Stomach (tissue), 9 donors: ENCODE data around the gene CXCL17. TPM values are rescaled to one million over a fixed set of nuclear protein-coding genes. Genes with fewer than 3 reads are reported as not detected.

Experiments
- DNase-seq, 2 donors: peaks; one replicate each; pipeline versions ENCODE4 v3.0.0 to v3.0.0-alpha.2; 2013 to 2019
- H3K27ac ChIP-seq, 5 donors: fragments of 200-600 bp in 4 of 5; sonication (generic) in 4 of 5; one replicate each; pipeline ENCODE4 v1.5.1; 2013 to 2019; ENCODE audit warnings: mild to moderate bottlenecking in 1 of 5, moderate library complexity in 1 of 5
- H3K27me3 ChIP-seq, 3 donors: fragments of 200-600 bp; sonication (generic); one replicate each; pipeline ENCODE4 v1.5.1; 2017 to 2019; ENCODE audit warnings: mixed run types in 1 of 3
- H3K36me3 ChIP-seq, 4 donors: fragments of 200-600 bp; sonication (generic); 1 replicate in 3 of 4; 2 replicates in 1 of 4; pipeline ENCODE4 v1.5.1; 2016 to 2019
- H3K4me1 ChIP-seq, 4 donors: fragments of 200-600 bp; sonication (generic); one replicate each; pipeline ENCODE4 v1.5.1; 2016 to 2019
- H3K4me3 ChIP-seq, 4 donors: fragments of 200-600 bp; sonication (generic) in 3 of 4; one replicate each; pipeline ENCODE4 v1.5.1; 2016 to 2019; ENCODE audit warnings: mild to moderate bottlenecking in 1 of 4
- H3K9me3 ChIP-seq, 4 donors: fragments of 200-600 bp; sonication (generic); one replicate each; pipeline ENCODE4 v1.5.1; 2016 to 2019
- EP300 ChIP-seq: sonication (generic); formaldehyde crosslinking; IDR thresholded peaks from one replicate; pipeline ENCODE4 v1.6.1; 2017; ENCODE audit warnings: antibody characterized with exemption
- POLR2A ChIP-seq, 4 donors: fragments of 450-650 bp; IDR thresholded peaks; one replicate each; pipeline ENCODE4 v1.6.1; 2016; ENCODE audit warnings: antibody characterized with exemption in 4 of 4, control low read depth in 2 of 4, mild to moderate bottlenecking in 1 of 4, moderate library complexity in 1 of 4
- POLR2AphosphoS5 ChIP-seq, 3 donors: sonication (generic); formaldehyde crosslinking; IDR thresholded peaks; one replicate each; pipeline ENCODE4 v1.6.1; 2016; ENCODE audit warnings: antibody characterized with exemption in 3 of 3
- WGBS, 5 donors: extraction: QIAGEN DNeasy Blood & Tissue Kit in 3 of 5; methylation state at CpG; one replicate each; pipeline versions ENCODE4 v1.1.5 to v1.1.7; 2013 to 2018; 5-methylcytosine and 5-hydroxymethylcytosine counted together
- intact Hi-C: fragments of 100-400 bp; cut with DNase I; formaldehyde crosslinking; loops from one replicate; pipeline ENCODE4 v1.15.1; 2023; ENCODE audit warnings: low total_unique reads
- polyA plus RNA-seq, 3 donors: library from polyadenylated mRNA; stranded (reverse); fragments of 200-250 nt; gene quantifications; one replicate each; pipeline ENCODE4 v1.2.3, GENCODE V29; 2013
- total RNA-seq, 5 donors: library from RNA; depleted of rRNA; stranded (reverse); fragments of >200 nt; gene quantifications; one replicate each; pipeline versions ENCODE4 v1.1.0 to v1.2.3, GENCODE V29; 2014 to 2016
- TF ChIP-seq, protein P1 (sequence below), 7 experiments: fragments of 450-650 bp in 4 of 7; fragments of 200-600 bp in 3 of 7; sonication (generic) in 3 of 7; IDR thresholded peaks; one replicate each; pipeline ENCODE4 v1.5.1; 2016 to 2019; ENCODE audit warnings: antibody characterized with exemption in 7 of 7, control low read depth in 2 of 7, mild to moderate bottlenecking in 1 of 7
- donor health status: healthy with polysubstance abuse.
- donor health status: Bipolar disorder and iron deficiency.
- donor health status: healthy.

CXCL17 gene
- total and polyA plus RNA-seq, 8 donors, result 7.6 to 518 (median 107) TPM; not detected in 1

GRCh38 chr19:42412227-42412626 is 30.5 kb downstream of the CXCL17 start:
- peaks cover 0 to 14% (median 7%) of the 10 kb centered on the region in 4 donors for H3K4me1 ChIP-seq
- TF ChIP-seq POLR2AphosphoS5 (IDR thresholded peaks at IDR 0.05) (no peak), EP300 (no peak), POLR2A (IDR thresholded peaks at IDR 0.05) (no peak)
- TF ChIP-seq, protein P1, sequence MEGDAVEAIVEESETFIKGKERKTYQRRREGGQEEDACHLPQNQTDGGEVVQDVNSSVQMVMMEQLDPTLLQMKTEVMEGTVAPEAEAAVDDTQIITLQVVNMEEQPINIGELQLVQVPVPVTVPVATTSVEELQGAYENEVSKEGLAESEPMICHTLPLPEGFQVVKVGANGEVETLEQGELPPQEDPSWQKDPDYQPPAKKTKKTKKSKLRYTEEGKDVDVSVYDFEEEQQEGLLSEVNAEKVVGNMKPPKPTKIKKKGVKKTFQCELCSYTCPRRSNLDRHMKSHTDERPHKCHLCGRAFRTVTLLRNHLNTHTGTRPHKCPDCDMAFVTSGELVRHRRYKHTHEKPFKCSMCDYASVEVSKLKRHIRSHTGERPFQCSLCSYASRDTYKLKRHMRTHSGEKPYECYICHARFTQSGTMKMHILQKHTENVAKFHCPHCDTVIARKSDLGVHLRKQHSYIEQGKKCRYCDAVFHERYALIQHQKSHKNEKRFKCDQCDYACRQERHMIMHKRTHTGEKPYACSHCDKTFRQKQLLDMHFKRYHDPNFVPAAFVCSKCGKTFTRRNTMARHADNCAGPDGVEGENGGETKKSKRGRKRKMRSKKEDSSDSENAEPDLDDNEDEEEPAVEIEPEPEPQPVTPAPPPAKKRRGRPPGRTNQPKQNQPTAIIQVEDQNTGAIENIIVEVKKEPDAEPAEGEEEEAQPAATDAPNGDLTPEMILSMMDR (IDR thresholded peaks at IDR 0.05), result no peak
- no peaks in the 10 kb centered on the region for H3K27me3 ChIP-seq
- no peak for DNase-seq
- intact Hi-C loops, result no loop called here
- H3K36me3 ChIP-seq, result peaks cover 0 to 22% (median 10%) of the 10 kb centered on the region in 4 donors
- H3K4me3 ChIP-seq, result no peak overlapping the region
- WGBS, 5 donors, result 34 to 93% (median 54%) methylated on average over 3 to 7 of the region's 7 CpGs
- no peaks in the 10 kb centered on the region for H3K9me3 ChIP-seq
- H3K27ac ChIP-seq, result no peak overlapping the region

DNA sequence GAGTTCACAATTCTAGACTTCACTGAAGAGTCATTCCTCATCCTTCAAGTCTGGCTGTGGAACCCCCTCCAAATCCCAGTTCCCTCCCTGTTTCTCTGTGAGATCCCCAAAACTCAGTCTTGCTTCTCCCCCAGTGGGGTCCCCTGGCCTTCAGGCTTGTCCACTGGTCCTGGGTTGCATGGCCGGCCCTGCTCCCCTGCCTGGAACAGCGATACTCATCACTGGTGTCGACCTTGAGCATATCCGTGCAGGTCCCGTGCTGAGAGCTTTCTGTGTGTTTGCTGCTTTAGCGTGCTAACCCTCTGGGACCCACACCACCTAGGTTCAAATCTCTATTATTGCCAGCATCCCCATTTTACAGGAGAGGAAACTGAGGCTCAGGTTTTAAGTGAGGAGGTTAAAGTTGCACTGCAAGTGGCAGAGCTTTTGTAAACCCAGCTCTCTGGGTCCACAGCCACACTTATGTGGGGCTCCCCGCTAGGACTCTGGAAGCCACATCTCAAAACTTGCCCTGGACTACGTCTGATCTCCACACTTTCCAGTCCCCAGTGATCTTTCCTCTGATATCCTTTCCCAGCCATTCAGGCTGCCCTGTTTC is 31.1 kb downstream of the CXCL17 start:
- no peak overlapping the region for H3K27ac ChIP-seq
- intact Hi-C loops, result no loop called here

GRCh38 chr19:42410371-42410770 is 32.4 kb downstream of the CXCL17 start:
- 92 to 96% (median 94%) methylated on average over 30 of the region's 30 CpGs for WGBS, 5 donors
- no peak overlapping the region for H3K27ac ChIP-seq
- H3K4me1 ChIP-seq, result peaks cover 0 to 14% (median 7%) of the 10 kb centered on the region in 4 donors
- intact Hi-C loops, result no loop called here
- H3K27me3 ChIP-seq, result no peaks in the 10 kb centered on the region
- DNase-seq, result no peak
- TF ChIP-seq, protein P1 (IDR thresholded peaks at IDR 0.05), result no peak
- TF ChIP-seq EP300 (no peak), POLR2AphosphoS5 (IDR thresholded peaks at IDR 0.05) (no peak), POLR2A (IDR thresholded peaks at IDR 0.05) (no peak)
- H3K9me3 ChIP-seq, result no peaks in the 10 kb centered on the region
- H3K4me3 ChIP-seq, result no peak overlapping the region
- H3K36me3 ChIP-seq, result peaks cover 0 to 33% (median 16%) of the 10 kb centered on the region in 4 donors

More for the DNA sequence above, 31.1 kb downstream of the CXCL17 start:
- no peak overlapping the region for H3K4me3 ChIP-seq
- TF ChIP-seq, protein P1 (IDR thresholded peaks at IDR 0.05), result no peak
- TF ChIP-seq EP300 (no peak), POLR2A (IDR thresholded peaks at IDR 0.05) (no peak), POLR2AphosphoS5 (IDR thresholded peaks at IDR 0.05) (no peak)
- no peak for DNase-seq
- no peaks in the 10 kb centered on the region for H3K27me3 ChIP-seq
- H3K9me3 ChIP-seq, result no peaks in the 10 kb centered on the region
- 91 to 95% (median 93%) methylated on average over 8 of the region's 8 CpGs for WGBS, 5 donors
- peaks cover 0 to 27% (median 13%) of the 10 kb centered on the region in 4 donors for H3K36me3 ChIP-seq
- peaks cover 0 to 14% (median 7%) of the 10 kb centered on the region in 4 donors for H3K4me1 ChIP-seq

GRCh38 chr19:42409477-42409876 is 33.3 kb downstream of the CXCL17 start:
- Histone ChIP-seq H3K27ac (no peak overlapping the region), H3K9me3 (no peaks in the 10 kb centered on the region), H3K4me1 (peaks cover 0 to 14% (median 7%) of the 10 kb centered on the region in 4 donors), H3K27me3 (no peaks in the 10 kb centered on the region), H3K4me3 (no peak overlapping the region), H3K36me3 (peaks cover 0 to 37% (median 17%) of the 10 kb centered on the region in 4 donors)
- intact Hi-C loops, result no loop called here
- DNase-seq, result peak in 1 of 2 donors; percentile 36
- 51 to 60% (median 54%) methylated on average over 4 to 6 of the region's 6 CpGs for WGBS, 5 donors
- TF ChIP-seq, protein P1 (IDR thresholded peaks at IDR 0.05), result no peak
- TF ChIP-seq POLR2AphosphoS5 (IDR thresholded peaks at IDR 0.05) (no peak), EP300 (no peak), POLR2A (IDR thresholded peaks at IDR 0.05) (no peak)
